B cell (primary cell): Measurements from ENCODE around the gene ELK4. TPM values are rescaled to one million over a fixed set of nuclear protein-coding genes. Genes with fewer than 3 reads are reported as not detected.

Experiments
- ATAC-seq: fragments of 200-7000 bp; cut with Tn5 transposase; one replicate; pipeline ENCODE4 v1.10.0; 2021; ENCODE audit warnings: low read depth, mild to moderate bottlenecking, moderate number of reproducible peaks, moderate library complexity
- CTCF ChIA-PET: fragments of 350-600 bp; sonication (Branson Sonifier 250); formaldehyde crosslinking; loops from one replicate; lab custom pipeline; 2021; ENCODE audit warnings: antibody characterized with exemption, inconsistent platforms; lab: Charles Lee
- POLR2A ChIA-PET: fragments of 350-600 bp; sonication (Branson Sonifier 250); formaldehyde crosslinking; loops from one replicate; lab custom pipeline; 2021; ENCODE audit warnings: antibody characterized with exemption; lab: Charles Lee
- DNase-seq: peaks from one replicate; pipeline ENCODE4 v3.0.0; 2013
- H2AFZ ChIP-seq: 2 replicates; pipeline ENCODE4 v1.6.1; 2012; ENCODE audit warnings: mild to moderate bottlenecking, low read depth, low read length; ENCODE audit not compliant: insufficient read depth, poor library complexity, severe bottlenecking
- H3K27ac ChIP-seq, 2 donors: 1 replicate in 1 of 2; 2 replicates in 1 of 2; pipeline ENCODE4 v1.5.1; 2012 to 2013; ENCODE audit warnings: low read length in 2 of 2, mild to moderate bottlenecking in 2 of 2, moderate library complexity in 1 of 2
- H3K27me3 ChIP-seq, 4 experiments: fragments of 200-600 bp in 1 of 4; sonication (generic) in 1 of 4; replicated peaks in 1 of 4; 1 replicate in 2 of 4; 2 replicates in 2 of 4; pipeline versions ENCODE4 v1.6.1 to v1.7.0; 2013 to 2016; ENCODE audit warnings: low read length in 3 of 4, mild to moderate bottlenecking in 2 of 4, mixed read lengths in 1 of 4, moderate library complexity in 1 of 4; ENCODE audit not compliant: insufficient read depth in 4 of 4, control insufficient read depth in 3 of 4; ENCODE audit errors: control extremely low read depth in 1 of 4
- H3K36me3 ChIP-seq, 2 experiments: replicated peaks in 1 of 2; 1 replicate in 1 of 2; 2 replicates in 1 of 2; pipeline versions ENCODE4 v1.6.1 to v1.7.1; 2013; ENCODE audit warnings: low read length in 1 of 2; ENCODE audit not compliant: insufficient read depth in 2 of 2, control insufficient read depth in 1 of 2; ENCODE audit errors: control extremely low read depth in 1 of 2, extremely low read depth in 1 of 2
- H3K4me1 ChIP-seq, 2 donors: fragments of 200-600 bp in 1 of 2; sonication (generic) in 1 of 2; 1 replicate in 1 of 2; 2 replicates in 1 of 2; pipeline versions ENCODE4 v1.5.1 to v1.6.1; 2013 to 2017; ENCODE audit warnings: low read length in 2 of 2; ENCODE audit not compliant: control insufficient read depth in 2 of 2, insufficient read depth in 2 of 2
- H3K4me2 ChIP-seq: replicated peaks from 2 replicates; pipeline ENCODE3; 2012; ENCODE audit warnings: mild to moderate bottlenecking, low read depth, low read length; ENCODE audit not compliant: poor library complexity, severe bottlenecking
- H3K4me3 ChIP-seq, 5 experiments: fragments of 200-600 bp in 1 of 5; sonication (generic) in 1 of 5; 1 replicate in 3 of 5; 2 replicates in 2 of 5; pipeline versions ENCODE4 v1.5.1 to v1.7.0; 2011 to 2016; ENCODE audit warnings: low read length in 4 of 5, mild to moderate bottlenecking in 4 of 5, low read depth in 2 of 5, control low read depth in 1 of 5, moderate library complexity in 1 of 5; ENCODE audit not compliant: insufficient read depth in 1 of 5; ENCODE audit errors: control extremely low read depth in 1 of 5, extremely low read depth in 1 of 5
- H3K79me2 ChIP-seq: fragments of 200-600 bp; sonication (generic); one replicate; pipeline ENCODE4 v1.6.0; 2016; ENCODE audit warnings: low read length; ENCODE audit not compliant: control insufficient read depth, insufficient read depth
- H3K9ac ChIP-seq: fragments of 200-600 bp; sonication (generic); 2 replicates; pipeline ENCODE4 v1.6.1; 2017; ENCODE audit warnings: mild to moderate bottlenecking, low read length, moderate library complexity
- H3K9me3 ChIP-seq, 3 donors: one replicate each; pipeline versions ENCODE4 v1.6.1 to v1.7.1; 2013; ENCODE audit warnings: low read length in 2 of 3; ENCODE audit not compliant: control insufficient read depth in 2 of 3, insufficient read depth in 1 of 3; ENCODE audit errors: control extremely low read depth in 1 of 3
- H4K20me1 ChIP-seq: 2 replicates; pipeline ENCODE4 v1.6.0; 2012; ENCODE audit warnings: mild to moderate bottlenecking, low read length; ENCODE audit not compliant: insufficient read depth, control insufficient read depth, poor library complexity, severe bottlenecking
- H3K27ac Mint-ChIP-seq: one replicate; pipeline ENCODE4 v1.8.0; 2021; ENCODE audit warnings: mixed read lengths
- H3K27me3 Mint-ChIP-seq: one replicate; pipeline ENCODE4 v1.8.0; 2021; ENCODE audit warnings: mixed read lengths
- H3K4me1 Mint-ChIP-seq: one replicate; pipeline ENCODE4 v1.8.0; 2021; ENCODE audit warnings: mixed read lengths
- H3K4me3 Mint-ChIP-seq: one replicate; pipeline ENCODE4 v1.8.0; 2021; ENCODE audit warnings: mixed read lengths
- H3K9me3 Mint-ChIP-seq: one replicate; pipeline ENCODE4 v1.8.0; 2022; ENCODE audit warnings: mixed read lengths; ENCODE audit not compliant: insufficient read depth
- CTCF ChIP-seq: fragments of 200-600 bp; IDR thresholded peaks from one replicate; pipeline ENCODE4 v1.8.0; 2022; ENCODE audit warnings: antibody characterized with exemption, mild to moderate bottlenecking
- EZH2 ChIP-seq: IDR thresholded peaks from 2 replicates; pipeline ENCODE4 v1.6.1; 2012; ENCODE audit warnings: borderline replicate concordance, low read depth, mild to moderate bottlenecking, moderate library complexity, low read length; ENCODE audit not compliant: insufficient read depth, poor library complexity, severe bottlenecking
- WGBS: methylation state at CpG from one replicate; pipeline ENCODE4 v1.1.5; 2013; ENCODE audit warnings: missing lambda C conversion rate; ENCODE audit not compliant: insufficient coverage; 5-methylcytosine and 5-hydroxymethylcytosine counted together
- intact Hi-C: fragments of 100-400 bp; cut with micrococcal nuclease; formaldehyde crosslinking; loops from one replicate; pipeline ENCODE4 v1.10.0; 2022
- polyA plus RNA-seq: library from polyadenylated mRNA; depleted of rRNA; stranded (reverse); fragments of >200 nt; gene quantifications from 2 replicates; pipeline ENCODE4 v1.2.3, GENCODE V29; 2012
- total RNA-seq, 2 donors: library from RNA; stranded (reverse); fragments of 120-200 nt in 1 of 2; gene quantifications; 1 replicate in 1 of 2; 2 replicates in 1 of 2; pipeline versions ENCODE4 v1.2.3 to v1.2.4, GENCODE V29; 2013 to 2022

ELK4 gene
- total and polyA plus RNA-seq, 2 donors (not counting 1 experiment from before 2014, with no cell fraction given), result 11.0 to 151 TPM

- H3K79me2 ChIP-seq, result peaks cover 62% of the 10 kb centered on the region
- H3K4me2 ChIP-seq, result peak overlapping the region; percentile 87
- H3K4me1 ChIP-seq, result peaks cover 49 to 52% of the 10 kb centered on the region in 2 donors
- peak overlapping the region in 2 of 5 experiments; percentile 65 to 91 for H3K4me3 ChIP-seq
- ChIA-PET CTCF (interaction anchor here (0.7 to 6.9 kb wide), 5 partner anchors 21 to 1202 kb away, joined by 3 to 287 read pairs (median 5); no protein-coding TSS in a partner anchor), POLR2A (interaction anchor here (0.6 to 0.9 kb wide), 3 partner anchors 25 to 1295 kb away, joined by 3 to 4 read pairs (median 3); no protein-coding TSS in a partner anchor)
- peak overlapping the region; percentile 94 for H3K4me3 Mint-ChIP-seq
- peak overlapping the region; percentile 96 for H3K27ac Mint-ChIP-seq
- H3K27me3 ChIP-seq, result no peaks in the 10 kb centered on the region
- H3K27ac ChIP-seq, result peak overlapping the region; percentile 85 to 93
- no peaks in the 10 kb centered on the region for H3K27me3 Mint-ChIP-seq
- H2AFZ ChIP-seq, result no peak overlapping the region
- peak overlapping the region; percentile 85 for H3K9ac ChIP-seq
- no peak for ATAC-seq
- no CpG with 5 or more reads among the region's 6 CpGs for WGBS
- H3K9me3 Mint-ChIP-seq, result no peaks in the 10 kb centered on the region
- H4K20me1 ChIP-seq, result peaks cover 42% of the 10 kb centered on the region
- peaks cover 65% of the 10 kb centered on the region for H3K4me1 Mint-ChIP-seq
- DNase-seq, result no peak
- no peak for TF ChIP-seq EZH2
- TF ChIP-seq CTCF, result no peak
- H3K9me3 ChIP-seq, result no peaks in the 10 kb centered on the region
- intact Hi-C loops, result loop anchor here (5.0 to 10.0 kb wide), 2 partner anchors 315 to 1053 kb away; partner anchors contain the start of gene MAPKAPK2
- H3K36me3 ChIP-seq, result peaks cover 0 to 1% of the 10 kb centered on the region in 2 experiments
These were observed 2.1 kb downstream of the ELK4 start for GRCh38 chr1:205629751-205630150.

- TF ChIP-seq EZH2 (no peak), CTCF (no peak)
- Histone ChIP-seq H3K27ac (peak overlapping the region in 1 of 2 donors; percentile 93), H3K4me2 (peak overlapping the region; percentile 87), H3K4me3 (no peak overlapping the region), H3K9ac (no peak overlapping the region), H3K27me3 (no peaks in the 10 kb centered on the region), H3K4me1 (peaks cover 52 to 56% of the 10 kb centered on the region in 2 donors), H3K9me3 (no peaks in the 10 kb centered on the region), H3K79me2 (peaks cover 80% of the 10 kb centered on the region), H4K20me1 (peaks cover 56% of the 10 kb centered on the region), H2AFZ (no peak overlapping the region), H3K36me3 (peaks cover 1 to 6% of the 10 kb centered on the region in 2 experiments)
- Mint-ChIP-seq H3K27ac (peak overlapping the region; percentile 88), H3K27me3 (no peaks in the 10 kb centered on the region), H3K4me1 (peaks cover 77% of the 10 kb centered on the region), H3K4me3 (peak overlapping the region; percentile 75), H3K9me3 (no peaks in the 10 kb centered on the region)
- ChIA-PET POLR2A (no interaction called here), CTCF (interaction anchor here (5.6 to 6.9 kb wide), 2 partner anchors 29 to 36 kb away, joined by 118 to 287 read pairs; no protein-coding TSS in a partner anchor)
- no CpG with 5 or more reads among the region's 8 CpGs for WGBS
- DNase-seq, result no peak
- no peak for ATAC-seq
- intact Hi-C loops, result no loop called here
These were observed 3.9 kb downstream of the ELK4 start for GRCh38 chr1:205627956-205628355.
